Endothelial cell of umbilical vein (primary cell): Measurements from ENCODE around the gene THSD4.

Experiments used
- EZH2 ChIP-seq: IDR thresholded peaks from 2 replicates; pipeline ENCODE4 v1.6.1; 2012; ENCODE audit warnings: borderline replicate concordance, low read depth, mild to moderate bottlenecking, moderate library complexity, low read length, inconsistent platforms; ENCODE audit not compliant: severe bottlenecking
- FOS ChIP-seq: IDR thresholded peaks from 2 replicates; pipeline ENCODE4 v1.6.1; 2011; ENCODE audit warnings: mild to moderate bottlenecking, low read length, moderate library complexity, borderline replicate concordance; ENCODE audit not compliant: insufficient read depth
- GATA2 ChIP-seq: IDR thresholded peaks from 2 replicates; pipeline ENCODE4 v1.7.0; 2011; ENCODE audit warnings: low read depth, mild to moderate bottlenecking, moderate library complexity, mixed read lengths, low read length; ENCODE audit not compliant: insufficient read length, insufficient read depth
- JUN ChIP-seq: IDR thresholded peaks from 2 replicates; pipeline ENCODE4 v1.6.1; 2011; ENCODE audit warnings: borderline replicate concordance, low read depth; ENCODE audit not compliant: insufficient read length, insufficient read depth
- MYC ChIP-seq: IDR thresholded peaks from one replicate; pipeline ENCODE4 v1.6.1; 2011; ENCODE audit warnings: mild to moderate bottlenecking, low read depth, low read length
- POLR2A ChIP-seq: IDR thresholded peaks from 2 replicates; pipeline ENCODE4 v1.6.1; 2012; ENCODE audit warnings: low read depth, mild to moderate bottlenecking, control low read depth, low read length
- POLR2AphosphoS5 ChIP-seq: IDR thresholded peaks from 2 replicates; pipeline ENCODE4 v1.6.1; 2012; ENCODE audit warnings: low read depth, mild to moderate bottlenecking, control low read depth, low read length, moderate library complexity; ENCODE audit not compliant: insufficient read depth
- TF ChIP-seq, protein P1 (sequence below), 2 donors: IDR thresholded peaks; 1 replicate in 1 of 2; 2 replicates in 1 of 2; pipeline ENCODE4 v1.5.1; 2011; ENCODE audit warnings: low read length in 2 of 2, mild to moderate bottlenecking in 2 of 2, moderate library complexity in 2 of 2, control low read depth in 1 of 2, inconsistent platforms in 1 of 2, low read depth in 1 of 2; ENCODE audit not compliant: insufficient read depth in 1 of 2; ENCODE audit errors: extremely low read depth in 1 of 2
- TF ChIP-seq, protein P2 (sequence below): IDR thresholded peaks from 2 replicates; pipeline ENCODE4 v1.6.1; 2011; ENCODE audit not compliant: insufficient read depth, insufficient read length

DNA sequence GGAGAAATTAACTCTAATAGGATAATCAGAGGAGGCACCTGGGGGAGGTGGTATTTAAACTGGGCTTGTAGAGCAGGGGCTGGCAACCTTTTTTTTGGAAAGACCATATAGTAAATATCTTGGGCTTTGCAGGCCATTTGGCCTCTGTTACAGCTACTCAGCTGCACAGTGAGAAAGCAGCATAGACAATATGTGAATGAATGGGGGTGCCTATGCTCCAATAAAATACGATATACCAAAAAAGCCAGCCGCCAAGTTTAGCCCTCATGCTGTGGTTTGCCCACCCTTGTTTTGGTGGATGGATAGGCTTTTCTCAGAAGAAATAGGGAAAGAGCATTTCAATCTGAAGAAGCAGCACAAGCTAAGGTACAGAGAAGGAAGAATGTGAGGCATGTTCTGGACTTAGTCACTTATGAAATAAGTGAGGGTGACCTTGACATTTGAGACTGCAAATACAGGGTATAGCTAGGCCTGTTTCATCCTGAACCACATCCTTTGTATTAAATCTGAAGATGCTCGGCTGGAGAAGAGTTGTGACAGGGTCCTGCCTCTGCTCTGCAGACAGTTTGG, 564.0 kb downstream of the THSD4 start:
- TF ChIP-seq GATA2 (no peak), POLR2A (no peak), EZH2 (no peak), POLR2AphosphoS5 (no peak), JUN (no peak), MYC (no peak), FOS (no peak)
- TF ChIP-seq, protein P1, sequence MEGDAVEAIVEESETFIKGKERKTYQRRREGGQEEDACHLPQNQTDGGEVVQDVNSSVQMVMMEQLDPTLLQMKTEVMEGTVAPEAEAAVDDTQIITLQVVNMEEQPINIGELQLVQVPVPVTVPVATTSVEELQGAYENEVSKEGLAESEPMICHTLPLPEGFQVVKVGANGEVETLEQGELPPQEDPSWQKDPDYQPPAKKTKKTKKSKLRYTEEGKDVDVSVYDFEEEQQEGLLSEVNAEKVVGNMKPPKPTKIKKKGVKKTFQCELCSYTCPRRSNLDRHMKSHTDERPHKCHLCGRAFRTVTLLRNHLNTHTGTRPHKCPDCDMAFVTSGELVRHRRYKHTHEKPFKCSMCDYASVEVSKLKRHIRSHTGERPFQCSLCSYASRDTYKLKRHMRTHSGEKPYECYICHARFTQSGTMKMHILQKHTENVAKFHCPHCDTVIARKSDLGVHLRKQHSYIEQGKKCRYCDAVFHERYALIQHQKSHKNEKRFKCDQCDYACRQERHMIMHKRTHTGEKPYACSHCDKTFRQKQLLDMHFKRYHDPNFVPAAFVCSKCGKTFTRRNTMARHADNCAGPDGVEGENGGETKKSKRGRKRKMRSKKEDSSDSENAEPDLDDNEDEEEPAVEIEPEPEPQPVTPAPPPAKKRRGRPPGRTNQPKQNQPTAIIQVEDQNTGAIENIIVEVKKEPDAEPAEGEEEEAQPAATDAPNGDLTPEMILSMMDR (IDR thresholded peaks at IDR 0.05; ENCODE audit: extremely low read depth in 1 of 2, insufficient read depth in 1 of 2, low read depth in 1 of 2, low read length in 2 of 2) = no peak
- TF ChIP-seq, protein P2, sequence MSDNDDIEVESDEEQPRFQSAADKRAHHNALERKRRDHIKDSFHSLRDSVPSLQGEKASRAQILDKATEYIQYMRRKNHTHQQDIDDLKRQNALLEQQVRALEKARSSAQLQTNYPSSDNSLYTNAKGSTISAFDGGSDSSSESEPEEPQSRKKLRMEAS = no peak
